Ovary (tissue), 3 donors: Measurements from ENCODE around the gene SRGAP3.

Experiments
- POLR2A ChIP-seq: fragments of 450-650 bp; IDR thresholded peaks from one replicate; pipeline ENCODE4 v1.6.1; 2017; ENCODE audit warnings: antibody characterized with exemption, mild to moderate bottlenecking, moderate library complexity
- TF ChIP-seq, protein P1 (sequence below), 3 donors: fragments of 450-650 bp in 2 of 3; fragments of 200-600 bp in 1 of 3; IDR thresholded peaks; one replicate each; pipeline versions ENCODE4 v1.5.1 to v1.8.0; 2016 to 2022; ENCODE audit warnings: antibody characterized with exemption in 3 of 3, mild to moderate bottlenecking in 1 of 3
- donor health status: DM: no; HTN: no; CAD: no.

DNA sequence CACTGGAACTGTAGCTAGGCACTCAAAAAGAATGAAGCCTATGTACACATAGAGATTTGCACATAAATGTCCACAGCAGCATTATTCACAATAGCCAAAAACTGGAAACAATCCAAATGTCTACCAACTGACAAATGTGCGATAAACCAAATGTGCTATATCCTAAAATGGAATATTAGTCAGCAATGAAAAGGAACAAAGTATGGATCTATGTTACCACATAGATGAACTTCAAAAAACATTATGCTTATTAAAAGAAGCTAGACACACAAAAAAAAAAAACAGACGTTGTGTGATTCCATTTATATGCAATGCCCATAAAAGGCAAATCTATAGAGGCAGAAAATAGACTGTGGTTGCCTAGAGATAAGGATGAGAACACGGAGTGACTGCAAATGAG, 39.7 kb downstream of the SRGAP3 start:
- no peak for TF ChIP-seq POLR2A
- TF ChIP-seq, protein P1, sequence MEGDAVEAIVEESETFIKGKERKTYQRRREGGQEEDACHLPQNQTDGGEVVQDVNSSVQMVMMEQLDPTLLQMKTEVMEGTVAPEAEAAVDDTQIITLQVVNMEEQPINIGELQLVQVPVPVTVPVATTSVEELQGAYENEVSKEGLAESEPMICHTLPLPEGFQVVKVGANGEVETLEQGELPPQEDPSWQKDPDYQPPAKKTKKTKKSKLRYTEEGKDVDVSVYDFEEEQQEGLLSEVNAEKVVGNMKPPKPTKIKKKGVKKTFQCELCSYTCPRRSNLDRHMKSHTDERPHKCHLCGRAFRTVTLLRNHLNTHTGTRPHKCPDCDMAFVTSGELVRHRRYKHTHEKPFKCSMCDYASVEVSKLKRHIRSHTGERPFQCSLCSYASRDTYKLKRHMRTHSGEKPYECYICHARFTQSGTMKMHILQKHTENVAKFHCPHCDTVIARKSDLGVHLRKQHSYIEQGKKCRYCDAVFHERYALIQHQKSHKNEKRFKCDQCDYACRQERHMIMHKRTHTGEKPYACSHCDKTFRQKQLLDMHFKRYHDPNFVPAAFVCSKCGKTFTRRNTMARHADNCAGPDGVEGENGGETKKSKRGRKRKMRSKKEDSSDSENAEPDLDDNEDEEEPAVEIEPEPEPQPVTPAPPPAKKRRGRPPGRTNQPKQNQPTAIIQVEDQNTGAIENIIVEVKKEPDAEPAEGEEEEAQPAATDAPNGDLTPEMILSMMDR (IDR thresholded peaks at IDR 0.05): no peak
